ENCODE measurements around the gene GM2A. TPM values are rescaled to one million over a fixed set of nuclear protein-coding genes. Genes with fewer than 3 reads are reported as not detected.

GM2A gene
- 10 to 100 TPM; 15.4 to 23.8 (median 18.8) TPM for total RNA-seq

GRCh38 chr5:151252762-151253604, at the start of gene GM2A:
Gene GM2A, plus strand, starts transcription at chr5:151253185. Its CDS starts 32 bp downstream, at chr5:151253217.
- H3K4me3 ChIP-seq (replicated peaks in 1 of 3) = peak within 1 kb of the TSS; percentile 60 to 74 (median 72)
- H3K27ac ChIP-seq = peak within 1 kb of the TSS; percentile 49 to 72 (median 62)
- H3K27me3 ChIP-seq = no peaks in the 10 kb centered on the region
- 0 to 1% methylated on average over 25 to 26 of the region's 52 CpGs for WGBS, 2 donors
- peak; percentile 100 for DNase-seq
- no peaks in the 10 kb centered on the region for H3K9me3 ChIP-seq
- H3K36me3 ChIP-seq = no peaks in the 10 kb centered on the region
- peaks cover 9 to 17% of the 10 kb centered on the region in 2 donors for H3K4me1 ChIP-seq
- intact Hi-C loops (cut with DNase I) = loop anchor here (5.0 kb wide), 1 partner anchor 191 kb away; no protein-coding TSS in a partner anchor
- TF ChIP-seq, protein P1, sequence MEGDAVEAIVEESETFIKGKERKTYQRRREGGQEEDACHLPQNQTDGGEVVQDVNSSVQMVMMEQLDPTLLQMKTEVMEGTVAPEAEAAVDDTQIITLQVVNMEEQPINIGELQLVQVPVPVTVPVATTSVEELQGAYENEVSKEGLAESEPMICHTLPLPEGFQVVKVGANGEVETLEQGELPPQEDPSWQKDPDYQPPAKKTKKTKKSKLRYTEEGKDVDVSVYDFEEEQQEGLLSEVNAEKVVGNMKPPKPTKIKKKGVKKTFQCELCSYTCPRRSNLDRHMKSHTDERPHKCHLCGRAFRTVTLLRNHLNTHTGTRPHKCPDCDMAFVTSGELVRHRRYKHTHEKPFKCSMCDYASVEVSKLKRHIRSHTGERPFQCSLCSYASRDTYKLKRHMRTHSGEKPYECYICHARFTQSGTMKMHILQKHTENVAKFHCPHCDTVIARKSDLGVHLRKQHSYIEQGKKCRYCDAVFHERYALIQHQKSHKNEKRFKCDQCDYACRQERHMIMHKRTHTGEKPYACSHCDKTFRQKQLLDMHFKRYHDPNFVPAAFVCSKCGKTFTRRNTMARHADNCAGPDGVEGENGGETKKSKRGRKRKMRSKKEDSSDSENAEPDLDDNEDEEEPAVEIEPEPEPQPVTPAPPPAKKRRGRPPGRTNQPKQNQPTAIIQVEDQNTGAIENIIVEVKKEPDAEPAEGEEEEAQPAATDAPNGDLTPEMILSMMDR (IDR thresholded peaks at IDR 0.05) = no peak
- TF ChIP-seq POLR2A (IDR thresholded peaks at IDR 0.05) = peak in 1 of 2 donors; percentile 89

DNA sequence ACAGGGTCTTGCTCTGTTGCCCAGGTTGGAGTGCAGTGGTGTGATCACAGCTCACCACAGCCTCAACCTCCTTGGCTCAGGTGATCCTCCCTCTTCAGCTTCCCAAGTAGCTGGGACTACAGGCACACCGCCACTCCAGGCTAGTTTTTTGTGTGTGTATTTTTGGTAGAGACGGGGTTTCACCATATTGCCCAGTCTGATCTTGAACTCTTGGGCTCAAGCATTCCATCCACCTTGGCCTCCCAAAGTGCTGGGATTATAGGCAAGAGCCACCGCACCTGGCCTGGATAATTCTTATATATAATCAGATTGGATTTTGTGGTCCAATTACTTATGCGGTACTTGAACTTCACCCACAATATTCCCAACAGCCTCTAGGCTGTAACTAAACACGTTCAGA, 48.9 kb upstream of the GM2A start:
- no peak for TF ChIP-seq POLR2A (IDR thresholded peaks at IDR 0.05)
- TF ChIP-seq, protein P1 (IDR thresholded peaks at IDR 0.05) = no peak
- intact Hi-C loops (cut with DNase I) = no loop called here
- Histone ChIP-seq H3K4me3 (replicated peaks in 1 of 3) (no peak overlapping the region), H3K27ac (no peak overlapping the region), H3K27me3 (no peaks in the 10 kb centered on the region), H3K36me3 (no peaks in the 10 kb centered on the region), H3K9me3 (no peaks in the 10 kb centered on the region), H3K4me1 (no peaks in the 10 kb centered on the region)
- no peak for DNase-seq
- WGBS, 2 donors = 90% methylated on average over 5 of the region's 5 CpGs

- TF ChIP-seq, protein P1 (IDR thresholded peaks at IDR 0.05) = no peak
- no peak overlapping the region for H3K27ac ChIP-seq
- no peaks in the 10 kb centered on the region for H3K27me3 ChIP-seq
- DNase-seq = no peak
- no peaks in the 10 kb centered on the region for H3K36me3 ChIP-seq
- H3K9me3 ChIP-seq = no peaks in the 10 kb centered on the region
- no peak overlapping the region for H3K4me3 ChIP-seq (replicated peaks in 1 of 3)
- H3K4me1 ChIP-seq = no peaks in the 10 kb centered on the region
- WGBS, 2 donors = 84 to 90% methylated on average over 10 of the region's 10 CpGs
- intact Hi-C loops (cut with DNase I) = no loop called here
Measured at GRCh38 chr5:151205411-151205810, 47.6 kb upstream of the GM2A start.

GRCh38 chr5:151208481-151208914, 44.5 kb upstream of the GM2A start:
- DNase-seq = no peak
- TF ChIP-seq, protein P1 (IDR thresholded peaks at IDR 0.05) = no peak
- TF ChIP-seq POLR2A (IDR thresholded peaks at IDR 0.05) = no peak
- Histone ChIP-seq H3K27me3 (no peaks in the 10 kb centered on the region), H3K4me1 (no peaks in the 10 kb centered on the region), H3K9me3 (no peaks in the 10 kb centered on the region), H3K27ac (peak overlapping the region in 2 of 3 donors; percentile 15 to 28), H3K36me3 (no peaks in the 10 kb centered on the region), H3K4me3 (replicated peaks in 1 of 3) (no peak overlapping the region)
- intact Hi-C loops (cut with DNase I) = no loop called here
- 52 to 57% methylated on average over 5 of the region's 5 CpGs for WGBS, 2 donors

- H3K4me1 ChIP-seq = peaks cover 0 to 9% of the 10 kb centered on the region in 2 donors
Measured at GRCh38 chr5:151212406-151212798, 40.6 kb upstream of the GM2A start.

More at GRCh38 chr5:151212406-151212798, 40.6 kb upstream of the GM2A start:
- WGBS, 2 donors = 73 to 87% methylated on average over 3 of the region's 3 CpGs
- Histone ChIP-seq H3K4me3 (replicated peaks in 1 of 3) (no peak overlapping the region), H3K36me3 (no peaks in the 10 kb centered on the region), H3K27me3 (no peaks in the 10 kb centered on the region), H3K9me3 (no peaks in the 10 kb centered on the region), H3K27ac (peak overlapping the region in 1 of 3 donors; percentile 30)
- TF ChIP-seq, protein P1 (IDR thresholded peaks at IDR 0.05) = no peak
- TF ChIP-seq POLR2A (IDR thresholded peaks at IDR 0.05) = no peak
- intact Hi-C loops (cut with DNase I) = no loop called here
- DNase-seq = no peak
